GM12801 (cell line): ENCODE results near the gene CHML.

Experiments used
- CTCF ChIP-seq: IDR thresholded peaks from one replicate; pipeline ENCODE4 v1.5.1; 2011; ENCODE audit warnings: control low read depth; ENCODE audit not compliant: insufficient read length; ENCODE audit errors: extremely low read depth

Gene CHML

DNA sequence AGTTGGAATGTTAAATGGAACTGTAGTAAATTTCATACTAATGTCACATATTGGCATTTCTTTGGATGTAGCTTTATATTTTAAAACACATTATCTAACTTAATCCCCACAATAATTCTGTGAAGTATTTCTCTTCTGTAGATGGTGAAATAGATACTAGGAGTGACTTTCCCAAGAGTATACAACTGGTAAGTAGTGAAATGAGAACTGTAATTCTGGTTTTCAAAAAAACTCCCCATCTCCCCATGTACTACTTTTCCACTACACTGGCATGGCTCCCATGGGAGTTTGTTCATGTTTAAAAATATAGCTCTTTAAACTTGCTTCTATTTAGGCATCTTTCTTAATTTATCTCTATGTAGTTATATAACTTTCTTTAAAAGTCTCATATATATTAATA, 10.2 kb downstream of the CHML start:
- TF ChIP-seq CTCF = no peak

DNA sequence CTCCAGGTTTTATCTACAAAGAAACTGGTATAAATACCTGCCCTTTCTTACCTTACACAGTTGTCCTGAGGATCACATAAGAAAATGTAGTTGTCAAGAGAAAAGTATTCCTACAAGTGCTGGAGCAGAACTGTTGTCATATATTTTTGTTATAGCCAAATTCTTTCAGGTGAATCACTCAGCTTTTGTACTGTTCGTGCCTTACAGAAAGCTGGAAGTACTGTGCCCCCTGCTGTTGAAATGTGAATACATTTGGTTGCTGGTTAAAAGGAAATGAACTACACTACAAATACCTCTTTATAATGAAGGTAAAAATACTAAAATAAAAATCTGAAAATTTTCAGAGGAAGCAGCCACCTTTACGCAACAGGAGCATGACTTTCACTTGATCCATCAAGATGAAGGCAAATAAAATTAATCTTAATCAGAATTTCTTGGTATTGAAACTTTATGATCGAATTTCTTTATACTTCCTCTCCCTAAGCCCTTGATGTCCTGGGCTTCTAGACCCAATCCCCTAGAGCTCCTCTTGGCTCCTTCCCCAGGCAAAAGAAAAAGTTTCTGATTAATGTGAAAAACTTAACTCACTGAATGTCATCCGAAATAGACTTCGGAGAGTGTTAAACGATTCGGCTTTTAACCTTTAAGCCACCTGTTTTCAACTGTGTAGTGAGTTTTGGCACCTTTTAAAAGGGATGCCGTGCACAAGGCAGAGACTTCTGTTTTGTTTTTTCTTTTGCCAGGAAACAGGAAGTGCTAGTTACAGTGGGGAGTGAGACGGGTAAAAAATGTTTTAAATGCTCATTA, 12.5 kb downstream of the CHML start:
- no peak for TF ChIP-seq CTCF

DNA sequence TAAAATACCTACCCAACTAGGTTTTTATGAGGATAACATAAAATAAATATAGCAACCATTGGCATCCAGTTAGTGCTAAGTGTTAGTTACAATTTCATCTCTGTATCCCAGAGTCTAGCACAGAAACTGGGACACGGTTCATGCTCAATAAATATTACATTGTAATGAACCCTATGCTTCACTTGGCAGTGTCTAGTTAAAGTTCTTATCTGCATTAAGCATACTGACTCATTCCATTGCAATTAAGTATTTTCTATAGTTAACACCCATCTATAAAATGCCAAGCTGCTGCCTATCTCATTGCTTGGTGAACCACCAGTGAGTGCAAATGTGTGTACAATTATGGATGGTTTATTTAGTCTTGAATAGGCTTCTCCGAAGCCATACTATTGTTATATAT, 15.2 kb downstream of the CHML start:
- no peak for TF ChIP-seq CTCF

- no peak for TF ChIP-seq CTCF
Observed at GRCh38 chr1:241622669-241623068, 17.5 kb downstream of the CHML start.

GRCh38 chr1:241617426-241617825, 22.7 kb downstream of the CHML start:
- no peak for TF ChIP-seq CTCF

DNA sequence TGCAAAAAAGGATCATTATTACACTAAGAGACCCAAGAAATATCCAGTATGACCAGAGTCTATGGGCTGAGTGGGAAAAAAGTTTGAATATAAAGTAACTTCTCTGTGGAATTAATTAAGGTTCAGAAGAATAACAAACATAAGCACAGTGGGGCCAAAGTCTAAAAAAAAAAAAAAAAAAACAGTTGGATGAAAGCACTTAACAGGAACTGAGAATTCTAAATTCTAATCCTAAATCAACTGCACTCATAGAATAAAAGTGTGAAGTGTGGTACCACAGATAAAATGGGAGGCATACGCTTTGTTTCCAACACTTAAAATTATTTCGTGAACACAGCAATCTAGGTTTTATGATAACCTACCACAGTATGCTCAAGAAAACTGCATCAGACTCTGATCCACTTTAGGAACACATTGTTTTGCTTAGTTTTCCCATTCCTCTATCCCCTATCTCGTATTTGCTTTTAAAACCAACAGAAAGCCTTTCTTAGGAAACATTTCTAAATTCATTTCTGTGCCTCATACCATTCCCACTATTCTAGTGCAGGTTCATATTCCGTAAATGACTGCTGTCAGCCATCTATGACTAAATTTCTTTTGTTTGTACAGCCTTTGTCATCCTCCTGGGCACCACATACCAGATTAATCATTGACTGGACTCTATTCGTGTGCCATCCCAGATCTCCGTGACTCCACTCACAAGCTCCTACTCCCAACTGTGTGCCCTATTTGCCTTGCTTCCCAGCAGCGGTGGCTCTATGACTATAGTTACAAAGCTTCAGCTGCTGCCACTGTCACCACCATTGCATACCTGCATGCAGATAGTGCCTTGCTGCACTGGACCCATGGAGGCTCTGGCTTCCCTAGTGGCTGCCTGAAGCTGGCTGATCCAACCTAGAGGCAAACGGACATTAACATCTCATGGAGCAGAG, 24.9 kb downstream of the CHML start:
- no peak for TF ChIP-seq CTCF

DNA sequence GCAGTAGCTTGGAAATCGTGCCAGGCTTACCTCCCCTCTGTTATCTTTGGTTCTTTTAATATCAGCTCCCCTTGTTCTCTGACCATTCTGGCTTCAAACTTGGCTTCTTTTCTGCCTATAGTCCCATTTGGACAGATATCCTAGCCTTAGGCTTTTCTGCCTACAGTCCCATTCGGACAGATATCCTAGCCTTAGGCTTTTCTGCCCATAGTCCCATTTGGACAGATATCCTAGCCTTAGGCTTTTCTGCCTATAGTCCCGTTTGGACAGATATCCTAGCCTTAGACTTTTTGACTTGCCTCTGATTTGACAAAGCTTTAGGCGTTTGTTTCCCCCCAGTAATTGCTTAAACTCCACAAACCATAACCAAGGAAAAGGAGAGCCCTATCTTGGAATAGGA, 25.6 kb downstream of the CHML start:
- TF ChIP-seq CTCF = no peak
